Stimulated activated CD4-positive, alpha-beta T cell treated with anti-CD3 and anti-CD28 coated beads, Interleukin-15, amount 100 ng/mL, for 48 hours (primary cell): ENCODE results near the gene TSEN15.

Experiments used
- DNase-seq, 2 donors: peaks; one replicate each; pipeline ENCODE4 v3.0.0-alpha.2; 2020; ENCODE audit warnings: low read depth in 2 of 2

The TSEN15 gene

GRCh38 chr1:184101571-184101970, 50.0 kb downstream of the TSEN15 start:
- no peak for DNase-seq

DNA sequence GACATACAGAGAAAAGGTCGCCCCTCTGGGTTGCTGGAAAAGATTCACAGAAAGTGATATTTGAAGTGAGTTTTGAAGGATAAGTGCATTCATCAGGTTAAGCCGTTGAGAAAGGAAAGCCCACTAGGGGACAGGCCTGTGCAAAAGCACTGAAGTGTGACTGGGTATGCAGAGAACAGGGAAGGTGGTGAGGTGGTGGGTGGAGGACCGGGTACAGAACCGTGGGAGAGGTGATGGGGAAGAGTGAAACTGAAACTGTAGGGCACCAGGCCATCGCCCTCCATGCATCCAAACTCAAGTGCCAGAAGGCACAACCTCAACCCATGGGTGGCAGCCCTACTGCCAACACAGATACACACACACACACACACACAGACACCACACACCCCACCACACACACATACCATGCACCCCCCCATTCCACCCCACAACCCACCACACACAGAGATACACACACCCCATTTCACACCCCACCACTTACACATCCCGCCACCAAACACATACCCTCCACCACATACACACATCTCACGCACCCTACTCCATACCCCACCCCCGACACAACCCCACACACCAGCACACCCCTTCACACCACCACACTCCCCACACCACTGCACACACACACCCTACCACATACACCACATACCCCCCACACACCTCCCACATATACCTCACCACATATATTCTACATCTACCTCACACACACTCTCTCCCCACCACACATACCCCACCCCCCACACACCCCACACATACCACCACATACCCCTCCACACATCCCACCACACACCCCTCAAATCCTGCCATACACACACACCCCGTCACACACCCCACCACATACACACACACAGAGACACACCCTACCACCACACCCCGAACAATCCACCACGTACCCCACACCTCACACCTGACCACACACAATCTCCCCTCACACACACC, 59.0 kb downstream of the TSEN15 start:
- no peak for DNase-seq

- no peak for DNase-seq
Observed at GRCh38 chr1:184112176-184112948, 60.8 kb downstream of the TSEN15 start.

DNA sequence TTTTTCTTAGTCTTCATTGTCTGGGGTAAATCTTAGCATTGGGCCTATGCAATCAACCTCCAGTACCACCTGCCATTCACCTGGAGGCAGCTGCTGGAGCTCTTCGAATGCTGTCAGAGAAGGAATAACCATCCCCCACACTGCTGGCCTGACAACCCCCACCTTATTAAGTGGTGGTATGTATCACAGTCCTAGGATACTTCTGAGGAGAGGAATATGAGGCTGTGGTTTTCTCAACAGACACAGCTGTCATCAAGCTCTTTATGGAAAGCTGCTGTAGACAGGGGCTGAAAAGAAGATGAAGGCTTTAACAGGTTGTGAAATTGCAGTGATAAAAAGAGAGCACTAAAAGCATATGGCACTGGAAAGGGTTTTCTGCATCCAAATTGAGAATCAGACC, 61.7 kb downstream of the TSEN15 start:
- DNase-seq = no peak

- no peak for DNase-seq
Observed at GRCh38 chr1:184114818-184115398, 63.4 kb downstream of the TSEN15 start.

DNA sequence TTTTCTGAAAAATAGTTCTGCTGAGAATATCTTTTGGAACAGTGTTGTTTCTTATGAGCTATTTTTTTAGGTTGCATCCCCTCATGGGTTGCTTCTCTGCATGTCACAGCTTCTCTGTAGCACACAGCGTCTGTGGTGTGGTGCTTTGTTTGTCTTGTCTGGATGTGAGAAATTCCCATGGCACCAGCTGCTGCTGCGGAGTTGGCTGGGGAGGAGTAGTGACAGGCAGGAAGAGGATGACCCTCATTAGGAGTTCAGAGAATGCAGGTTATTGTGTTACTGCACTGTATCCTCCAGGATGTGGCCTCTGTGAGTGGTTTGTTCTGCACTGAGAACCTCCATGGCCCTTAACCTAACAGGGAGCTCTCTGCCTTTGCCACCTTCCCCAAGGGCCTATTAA, 64.8 kb downstream of the TSEN15 start:
- no peak for DNase-seq

DNA sequence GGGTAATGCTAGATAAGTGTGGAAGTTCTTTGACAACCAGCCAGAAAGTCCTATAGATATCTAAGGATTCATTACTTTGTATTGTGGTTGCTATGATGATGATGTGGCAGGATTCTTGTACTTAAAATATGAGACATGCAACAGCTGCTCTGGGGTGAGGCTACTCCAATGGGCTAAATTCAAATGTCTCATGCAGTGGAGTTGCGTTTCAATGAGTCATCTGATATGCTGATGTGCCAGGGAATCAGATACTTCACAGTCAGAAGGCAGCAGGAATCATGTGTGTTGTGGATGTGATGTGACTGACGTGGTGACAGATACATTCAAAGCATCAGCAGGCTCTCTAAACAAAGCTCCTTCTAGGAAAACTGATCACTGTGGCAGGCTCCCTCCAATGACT, 66.5 kb downstream of the TSEN15 start:
- no peak for DNase-seq
